Loucy (cell line): Measurements from ENCODE around the gene RGS3.

Experiments
- H2AFZ ChIP-seq: fragments of 200-600 bp; sonication (generic); 2 replicates; pipeline ENCODE4 v1.6.0; 2016; ENCODE audit warnings: antibody characterized with exemption, mild to moderate bottlenecking, low read length, moderate library complexity
- H3F3A ChIP-seq: fragments of 200-600 bp; 2 replicates; pipeline ENCODE4 v1.6.0; 2016; ENCODE audit warnings: antibody characterized with exemption, low read depth, mild to moderate bottlenecking
- H3K27me3 ChIP-seq: fragments of 200-600 bp; sonication (generic); 2 replicates; pipeline ENCODE4 v1.6.1; 2014; ENCODE audit warnings: low read length, mild to moderate bottlenecking; ENCODE audit not compliant: insufficient read depth, poor library complexity, severe bottlenecking
- H3K36me3 ChIP-seq: fragments of 200-600 bp; sonication (generic); 2 replicates; pipeline ENCODE4 v1.6.1; 2016; ENCODE audit warnings: low read length; ENCODE audit not compliant: insufficient read depth
- H3K4me1 ChIP-seq: fragments of 200-600 bp; sonication (generic); 2 replicates; pipeline ENCODE4 v1.5.1; 2014; ENCODE audit warnings: low read length, mild to moderate bottlenecking; ENCODE audit not compliant: insufficient read depth, poor library complexity, severe bottlenecking
- H3K4me2 ChIP-seq: fragments of 200-600 bp; sonication (generic); 2 replicates; pipeline ENCODE4 v1.6.0; 2014; ENCODE audit warnings: antibody characterized with exemption, low read length, low read depth, mild to moderate bottlenecking; ENCODE audit not compliant: poor library complexity, severe bottlenecking
- H3K4me3 ChIP-seq: fragments of 200-600 bp; sonication (generic); 2 replicates; pipeline ENCODE4 v1.5.1; 2014; ENCODE audit warnings: low read length, mild to moderate bottlenecking, mixed read lengths; ENCODE audit not compliant: poor library complexity, severe bottlenecking
- H3K79me2 ChIP-seq: fragments of 200-600 bp; sonication (generic); 2 replicates; pipeline ENCODE4 v1.6.1; 2014; ENCODE audit warnings: low read length; ENCODE audit not compliant: insufficient read depth
- H3K9ac ChIP-seq: fragments of 200-600 bp; sonication (generic); 2 replicates; pipeline ENCODE4 v1.6.0; 2014; ENCODE audit warnings: mild to moderate bottlenecking, low read depth, low read length, moderate library complexity; ENCODE audit not compliant: poor library complexity, severe bottlenecking
- H3K9me2 ChIP-seq: fragments of 200-600 bp; sonication (generic); replicated peaks from 2 replicates; pipeline ENCODE4 v1.6.1; 2016; ENCODE audit warnings: low read depth, low read length, mixed read lengths
- H3K9me3 ChIP-seq: fragments of 200-600 bp; sonication (generic); 2 replicates; pipeline ENCODE4 v1.6.1; 2014; ENCODE audit warnings: mild to moderate bottlenecking, antibody characterized with exemption, low read length, low read depth; ENCODE audit not compliant: insufficient read depth
- H4K20me1 ChIP-seq: fragments of 200-600 bp; sonication (generic); 2 replicates; pipeline ENCODE4 v1.6.0; 2014; ENCODE audit warnings: antibody characterized with exemption, low read length, mild to moderate bottlenecking; ENCODE audit not compliant: insufficient read depth, poor library complexity, severe bottlenecking
- EZH2phosphoT487 ChIP-seq: fragments of 200-600 bp; IDR thresholded peaks from 2 replicates; pipeline ENCODE4 v1.6.1; 2018; ENCODE audit warnings: antibody characterized with exemption, mild to moderate bottlenecking, moderate library complexity, borderline replicate concordance
- TF ChIP-seq, protein P1 (sequence below): fragments of 200-600 bp; sonication (generic); conservative IDR thresholded peaks from 2 replicates; pipeline ENCODE4 v1.5.1; 2014; ENCODE audit warnings: mild to moderate bottlenecking, antibody characterized with exemption, low read length

The RGS3 gene

DNA sequence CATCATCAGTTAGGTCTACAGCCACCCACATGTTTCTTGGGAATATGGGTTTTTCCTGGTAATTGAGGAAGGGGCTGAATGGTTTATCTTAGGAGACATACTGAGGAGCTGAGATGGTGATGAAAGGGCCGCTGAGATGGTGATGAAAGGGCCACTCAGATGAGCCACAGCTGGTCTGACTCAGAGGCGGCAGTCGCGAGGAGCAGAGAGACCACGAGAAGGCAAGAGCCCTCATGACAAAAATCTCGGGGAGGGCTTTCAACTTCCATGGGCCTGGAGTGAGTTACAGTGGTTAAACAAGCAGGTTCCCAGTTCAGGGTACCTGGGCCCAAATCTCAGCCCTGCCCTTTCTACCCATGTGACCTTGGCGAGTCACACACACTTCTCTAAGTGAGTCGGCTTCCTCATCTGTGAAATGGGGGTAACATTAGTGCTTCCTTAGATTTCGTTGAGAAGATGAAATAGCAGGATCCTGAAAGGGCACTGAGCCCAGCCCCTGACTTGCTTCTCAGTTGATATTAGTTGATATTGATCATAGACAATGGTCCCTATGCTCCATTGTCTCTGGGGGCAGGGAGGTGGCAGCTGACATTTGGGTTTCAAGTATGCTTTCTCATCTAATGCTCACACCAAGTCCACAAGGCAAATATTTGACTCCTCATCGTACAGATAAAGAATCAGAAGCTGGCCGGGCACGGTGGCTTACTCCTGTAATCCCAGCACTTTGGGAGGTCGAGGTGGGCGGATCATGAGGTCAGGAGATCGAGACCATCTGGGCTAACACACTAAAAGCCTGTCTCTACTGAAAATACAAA, 169.5 kb downstream of the RGS3 start:
- Histone ChIP-seq H3K79me2 (no peaks in the 10 kb centered on the region), H2AFZ (no peak overlapping the region), H4K20me1 (no peaks in the 10 kb centered on the region), H3K9ac (no peak overlapping the region), H3K4me2 (no peak overlapping the region), H3F3A (no peaks in the 10 kb centered on the region), H3K4me3 (no peak overlapping the region), H3K9me3 (no peaks in the 10 kb centered on the region), H3K9me2 (no peaks in the 10 kb centered on the region), H3K4me1 (no peaks in the 10 kb centered on the region), H3K36me3 (no peaks in the 10 kb centered on the region), H3K27me3 (no peaks in the 10 kb centered on the region)
- TF ChIP-seq, protein P1, sequence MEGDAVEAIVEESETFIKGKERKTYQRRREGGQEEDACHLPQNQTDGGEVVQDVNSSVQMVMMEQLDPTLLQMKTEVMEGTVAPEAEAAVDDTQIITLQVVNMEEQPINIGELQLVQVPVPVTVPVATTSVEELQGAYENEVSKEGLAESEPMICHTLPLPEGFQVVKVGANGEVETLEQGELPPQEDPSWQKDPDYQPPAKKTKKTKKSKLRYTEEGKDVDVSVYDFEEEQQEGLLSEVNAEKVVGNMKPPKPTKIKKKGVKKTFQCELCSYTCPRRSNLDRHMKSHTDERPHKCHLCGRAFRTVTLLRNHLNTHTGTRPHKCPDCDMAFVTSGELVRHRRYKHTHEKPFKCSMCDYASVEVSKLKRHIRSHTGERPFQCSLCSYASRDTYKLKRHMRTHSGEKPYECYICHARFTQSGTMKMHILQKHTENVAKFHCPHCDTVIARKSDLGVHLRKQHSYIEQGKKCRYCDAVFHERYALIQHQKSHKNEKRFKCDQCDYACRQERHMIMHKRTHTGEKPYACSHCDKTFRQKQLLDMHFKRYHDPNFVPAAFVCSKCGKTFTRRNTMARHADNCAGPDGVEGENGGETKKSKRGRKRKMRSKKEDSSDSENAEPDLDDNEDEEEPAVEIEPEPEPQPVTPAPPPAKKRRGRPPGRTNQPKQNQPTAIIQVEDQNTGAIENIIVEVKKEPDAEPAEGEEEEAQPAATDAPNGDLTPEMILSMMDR = no peak
- no peak for TF ChIP-seq EZH2phosphoT487

DNA sequence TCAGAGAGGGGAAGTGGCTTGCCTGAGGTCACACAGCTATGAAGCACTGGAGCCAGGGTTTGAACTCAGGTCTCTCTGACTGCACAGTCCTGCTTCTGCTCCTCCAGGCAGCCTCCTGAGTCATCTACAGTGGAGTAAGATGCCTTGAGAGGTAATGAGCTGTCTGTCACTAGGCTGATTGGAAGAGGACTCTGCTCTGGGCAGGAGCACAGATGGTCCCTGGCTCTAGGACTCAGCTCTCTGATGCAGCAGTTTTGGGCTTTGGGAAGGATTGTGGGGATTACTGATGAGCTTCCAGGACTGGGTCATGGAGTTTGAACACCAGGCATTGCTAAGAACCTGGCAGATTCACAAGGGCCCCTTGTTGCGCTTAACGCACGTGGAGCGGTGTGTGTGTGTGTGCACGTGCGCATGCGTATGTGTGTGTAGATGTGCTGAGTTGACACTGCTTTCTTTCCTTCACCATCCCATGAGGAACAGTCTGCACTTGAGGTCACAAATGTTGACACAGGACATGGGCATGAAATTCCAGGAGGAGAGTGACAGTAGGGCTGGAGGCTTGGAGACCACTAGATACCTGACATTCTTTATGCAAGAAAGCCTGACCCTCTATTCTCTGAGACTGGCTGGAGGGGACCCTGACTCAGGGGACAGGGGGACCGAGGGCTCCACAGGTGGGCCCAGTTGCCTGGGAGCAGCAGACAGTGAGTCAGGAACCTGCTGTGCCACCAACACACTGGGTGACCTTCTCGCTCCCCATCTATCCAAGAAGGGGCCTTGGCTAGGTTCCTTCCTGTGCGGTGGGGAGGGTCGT, 170.5 kb downstream of the RGS3 start:
- Histone ChIP-seq H3K27me3 (no peaks in the 10 kb centered on the region), H4K20me1 (no peaks in the 10 kb centered on the region), H3K4me3 (no peak overlapping the region), H3K9ac (no peak overlapping the region), H3K79me2 (no peaks in the 10 kb centered on the region), H3K4me2 (no peak overlapping the region), H2AFZ (no peak overlapping the region), H3K4me1 (no peaks in the 10 kb centered on the region), H3K9me2 (no peaks in the 10 kb centered on the region), H3K36me3 (no peaks in the 10 kb centered on the region), H3F3A (no peaks in the 10 kb centered on the region), H3K9me3 (no peaks in the 10 kb centered on the region)
- no peak for TF ChIP-seq EZH2phosphoT487

DNA sequence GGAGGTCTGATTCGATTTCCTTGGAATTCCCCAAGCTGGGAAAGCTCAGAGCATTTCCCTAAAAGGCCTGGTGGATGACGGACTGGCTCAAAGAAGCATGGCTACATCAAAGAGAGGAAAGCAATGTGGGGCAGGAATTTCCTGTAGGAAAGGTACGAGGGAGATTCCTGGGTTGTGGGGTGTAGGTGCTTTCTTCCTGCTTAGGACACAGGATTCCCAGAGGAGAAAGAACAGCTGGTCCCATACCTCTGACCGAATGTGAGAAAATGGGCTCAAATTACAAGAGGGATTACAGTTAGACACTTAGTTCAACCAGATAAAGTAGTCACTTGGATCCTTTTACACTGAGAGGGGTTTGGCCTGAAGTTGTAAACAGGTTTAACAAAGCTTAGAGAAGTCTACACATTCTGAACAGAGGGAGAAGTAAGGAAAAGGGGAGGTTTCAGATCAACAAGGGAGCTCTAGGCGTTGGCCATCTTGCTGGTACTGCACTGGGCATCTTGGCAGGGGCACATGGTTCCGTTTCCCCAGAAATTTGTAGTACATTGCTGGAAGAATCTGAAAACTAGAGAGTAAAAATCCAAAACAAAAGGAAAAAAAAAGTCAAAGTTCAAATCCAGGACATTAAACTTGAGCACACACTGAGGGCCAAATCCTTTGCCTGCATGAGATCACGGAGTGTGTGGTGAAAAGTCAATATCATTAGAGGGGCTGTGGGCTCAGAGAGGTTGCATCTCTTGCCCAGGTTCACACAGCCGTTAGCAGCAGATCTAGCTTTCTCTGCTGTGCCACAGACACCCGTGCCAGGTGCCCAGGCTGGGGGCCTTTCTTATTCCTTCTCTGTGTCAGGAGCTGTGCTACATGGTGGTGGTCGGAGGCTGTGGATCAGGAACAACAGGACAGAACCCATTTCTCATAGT, 171.3 kb downstream of the RGS3 start:
- Histone ChIP-seq H4K20me1 (no peaks in the 10 kb centered on the region), H3K4me1 (no peaks in the 10 kb centered on the region), H2AFZ (no peak overlapping the region), H3K9ac (no peak overlapping the region), H3K9me3 (no peaks in the 10 kb centered on the region), H3F3A (no peaks in the 10 kb centered on the region), H3K36me3 (no peaks in the 10 kb centered on the region), H3K4me3 (no peak overlapping the region), H3K9me2 (no peaks in the 10 kb centered on the region), H3K27me3 (no peaks in the 10 kb centered on the region), H3K4me2 (no peak overlapping the region), H3K79me2 (no peaks in the 10 kb centered on the region)
- TF ChIP-seq EZH2phosphoT487 = no peak
- TF ChIP-seq, protein P1 = no peak
